ENCODE measurements around the gene ABAT. TPM values are rescaled to one million over a fixed set of nuclear protein-coding genes. Genes with fewer than 3 reads are reported as not detected.

The ABAT gene
- total RNA-seq, 1 experiment from 2014 or later = 0.16 TPM

- peaks cover 90% of the 10 kb centered on the region for H3K36me3 ChIP-seq
- no peaks in the 10 kb centered on the region for H3K27me3 ChIP-seq
- H3K9me3 ChIP-seq = no peaks in the 10 kb centered on the region
- no peak overlapping the region for H3K4me3 ChIP-seq
- DNase-seq = no peak
Measured at GRCh38 chr16:8826278-8826879, 152.0 kb downstream of the ABAT start.

GRCh38 chr16:8828541-8829165 lies 154.2 kb downstream of the ABAT start:
- DNase-seq = no peak
- H3K27me3 ChIP-seq = no peaks in the 10 kb centered on the region
- H3K9me3 ChIP-seq = no peaks in the 10 kb centered on the region
- no peak overlapping the region for H3K4me3 ChIP-seq
- H3K36me3 ChIP-seq = peaks cover 82% of the 10 kb centered on the region

- Histone ChIP-seq H3K36me3 (peaks cover 56% of the 10 kb centered on the region), H3K27me3 (no peaks in the 10 kb centered on the region), H3K9me3 (no peaks in the 10 kb centered on the region), H3K4me3 (no peak overlapping the region)
- no peak for DNase-seq
Measured at GRCh38 chr16:8831450-8831849, 157.0 kb downstream of the ABAT start.

GRCh38 chr16:8831871-8832716 lies 157.7 kb downstream of the ABAT start:
- Histone ChIP-seq H3K9me3 (no peaks in the 10 kb centered on the region), H3K4me3 (no peak overlapping the region), H3K27me3 (no peaks in the 10 kb centered on the region), H3K36me3 (peaks cover 50% of the 10 kb centered on the region)
- no peak for DNase-seq

- no peak for DNase-seq
- H3K27me3 ChIP-seq = no peaks in the 10 kb centered on the region
- peaks cover 53% of the 10 kb centered on the region for H3K36me3 ChIP-seq
- H3K4me3 ChIP-seq = no peak overlapping the region
- H3K9me3 ChIP-seq = no peaks in the 10 kb centered on the region
Measured at GRCh38 chr16:8832717-8833105, 158.3 kb downstream of the ABAT start.

Other genes with a start within 250 kb of the ABAT start
- not detected in 2 replicates for gene TMEM114, start 84.1 kb upstream of the ABAT start, total RNA-seq (2014; rRNA removed; shearing (Covaris generic); ENCODE audit: low replicate concordance)
- gene METTL22, start 52.9 kb upstream of the ABAT start, total RNA-seq (2014; rRNA removed; shearing (Covaris generic); ENCODE audit: low replicate concordance) = 27.4 and 30.4 TPM in 2 replicates
- gene TMEM186, start 123.0 kb downstream of the ABAT start, total RNA-seq (2014; rRNA removed; shearing (Covaris generic); ENCODE audit: low replicate concordance) = 9.3 and 16.7 TPM in 2 replicates
- gene PMM2, start 123.2 kb downstream of the ABAT start, total RNA-seq (2014; rRNA removed; shearing (Covaris generic); ENCODE audit: low replicate concordance) = 45.8 and 53.1 TPM in 2 replicates
- gene CARHSP1, start 194.4 kb downstream of the ABAT start, total RNA-seq (2014; rRNA removed; shearing (Covaris generic); ENCODE audit: low replicate concordance) = 120 and 208 TPM in 2 replicates
- gene LITAFD, start 207.7 kb downstream of the ABAT start, total RNA-seq (2014; rRNA removed; shearing (Covaris generic); ENCODE audit: low replicate concordance) = not detected in 2 replicates